Heart left ventricle (tissue), 13 donors: ENCODE measurements around the gene C2CD2.

Experiments used
- CTCF ChIP-seq, 12 donors: fragments of 200-600 bp; sonication (generic) in 4 of 12; IDR thresholded peaks; one replicate each; pipeline versions ENCODE4 v1.5.0 to v1.8.0; 2018 to 2022; ENCODE audit warnings: antibody characterized with exemption in 12 of 12, mild to moderate bottlenecking in 5 of 12
- POLR2A ChIP-seq, 2 donors: fragments of 450-650 bp; IDR thresholded peaks; one replicate each; pipeline ENCODE4 v1.6.1; 2017; ENCODE audit warnings: antibody characterized with exemption in 2 of 2, mild to moderate bottlenecking in 2 of 2, moderate library complexity in 2 of 2
- donor health status: ischemic (EF 13 %, LVEDD 7.1; RV severe dilation, severe dysfunction).
- donor health status: DM: no; HTN: yes; CAD: no.
- donor health status: DM: no; HTN: no; CAD: no.
- donor health status: ischemic (EF 25% LVEDD 6.9; RV normal size, moderate dysfunction).
- donor health status: ischemic (EF 25% LVEDD 5.7; RV mildly dilated, moderate dysfunction).
- donor health status: ischemic (EF 35%, LVEDD 5.7; RV mildly dilated, moderate dysfunction).
- donor health status: nonischemic (EF 11% LVEDD 7.7; RV severe dilation, severe dysfunction).
- donor health status: DM: yes; HTN: yes; CAD: no.
- donor health status: PGD.
- donor health status: ischemic (EF 29% LVEDD 5.4; RV normal size, mild dysfunction).
- donor health status: nonischemic (EF 23%, LVEDD 6.1; RV moderate dilation, normal function).

GRCh38 chr21:41973427-41973831, 19.6 kb upstream of the C2CD2 start:
- TF ChIP-seq CTCF (IDR thresholded peaks at IDR 0.05) = no peak
- TF ChIP-seq POLR2A (IDR thresholded peaks at IDR 0.05) = no peak
